ENCODE data around the gene PKHD1.

DNA sequence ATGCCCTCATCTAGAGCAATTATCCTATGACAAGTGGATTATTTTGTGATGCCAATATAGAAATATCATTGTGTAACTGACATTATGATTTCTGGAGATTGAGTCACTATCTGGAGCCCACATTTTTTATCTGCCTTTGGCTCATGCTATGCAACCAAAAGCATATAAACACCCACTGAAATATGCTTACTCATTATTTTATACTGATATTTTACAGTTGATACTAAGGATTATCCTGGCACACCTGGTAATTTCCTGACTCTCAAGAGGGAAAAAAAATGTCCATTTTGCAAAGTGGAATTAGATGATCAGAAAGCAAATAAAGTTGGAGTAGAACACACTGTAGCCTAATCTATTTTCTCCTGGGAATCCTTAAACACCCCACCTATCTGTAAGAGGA is 154.5 kb downstream of the PKHD1 start:
- TF ChIP-seq, protein P1, sequence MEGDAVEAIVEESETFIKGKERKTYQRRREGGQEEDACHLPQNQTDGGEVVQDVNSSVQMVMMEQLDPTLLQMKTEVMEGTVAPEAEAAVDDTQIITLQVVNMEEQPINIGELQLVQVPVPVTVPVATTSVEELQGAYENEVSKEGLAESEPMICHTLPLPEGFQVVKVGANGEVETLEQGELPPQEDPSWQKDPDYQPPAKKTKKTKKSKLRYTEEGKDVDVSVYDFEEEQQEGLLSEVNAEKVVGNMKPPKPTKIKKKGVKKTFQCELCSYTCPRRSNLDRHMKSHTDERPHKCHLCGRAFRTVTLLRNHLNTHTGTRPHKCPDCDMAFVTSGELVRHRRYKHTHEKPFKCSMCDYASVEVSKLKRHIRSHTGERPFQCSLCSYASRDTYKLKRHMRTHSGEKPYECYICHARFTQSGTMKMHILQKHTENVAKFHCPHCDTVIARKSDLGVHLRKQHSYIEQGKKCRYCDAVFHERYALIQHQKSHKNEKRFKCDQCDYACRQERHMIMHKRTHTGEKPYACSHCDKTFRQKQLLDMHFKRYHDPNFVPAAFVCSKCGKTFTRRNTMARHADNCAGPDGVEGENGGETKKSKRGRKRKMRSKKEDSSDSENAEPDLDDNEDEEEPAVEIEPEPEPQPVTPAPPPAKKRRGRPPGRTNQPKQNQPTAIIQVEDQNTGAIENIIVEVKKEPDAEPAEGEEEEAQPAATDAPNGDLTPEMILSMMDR (IDR thresholded peaks at IDR 0.05; ENCODE audit: low read length): no peak
- TF ChIP-seq EZH2 (IDR thresholded peaks at IDR 0.05; ENCODE audit: borderline replicate concordance, low read length): no peak

All from OCI-LY1 (cell line).